ENCODE results near the gene NDOR1. TPM values are rescaled to one million over a fixed set of nuclear protein-coding genes. Genes with fewer than 3 reads are reported as not detected.

The NDOR1 gene
- total RNA-seq, 4 donors from 2014 or later, result 4.5 to 14.9 TPM; not detected in 2

DNA sequence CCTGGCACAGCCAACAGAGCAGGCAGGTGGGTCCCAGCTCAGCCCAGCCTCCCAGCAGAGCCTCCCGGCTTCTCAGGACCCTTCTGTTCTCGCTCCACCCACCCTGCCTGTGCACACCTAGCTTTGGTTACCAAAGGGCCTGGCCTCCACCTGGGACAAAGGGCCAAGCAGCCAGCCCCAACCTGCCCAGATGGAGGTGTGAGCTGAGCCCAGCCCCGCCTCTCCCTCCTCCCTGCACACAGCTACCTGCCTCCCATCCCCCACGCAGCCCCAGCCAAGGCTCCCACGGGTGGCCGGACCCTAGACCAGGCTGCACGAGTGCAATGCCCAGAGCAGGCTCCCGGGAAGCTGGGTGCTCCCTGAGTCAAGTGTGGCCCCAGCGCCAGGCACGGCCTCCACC, 10.6 kb upstream of the NDOR1 start:
- Histone ChIP-seq H3K27me3 (no peaks in the 10 kb centered on the region), H3K4me3 (no peak overlapping the region), H3K9me3 (no peaks in the 10 kb centered on the region), H3K36me3 (no peaks in the 10 kb centered on the region), H3K4me1 (peaks cover 8 to 19% of the 10 kb centered on the region in 2 donors), H3K27ac (no peak overlapping the region)
- intact Hi-C loops (cut with DNase I; ENCODE audit: low total_unique reads), result no loop called here
- TF ChIP-seq POLR2A (IDR thresholded peaks at IDR 0.05) (no peak), CTCF (IDR thresholded peaks at IDR 0.05) (no peak)
- no peak for DNase-seq

DNA sequence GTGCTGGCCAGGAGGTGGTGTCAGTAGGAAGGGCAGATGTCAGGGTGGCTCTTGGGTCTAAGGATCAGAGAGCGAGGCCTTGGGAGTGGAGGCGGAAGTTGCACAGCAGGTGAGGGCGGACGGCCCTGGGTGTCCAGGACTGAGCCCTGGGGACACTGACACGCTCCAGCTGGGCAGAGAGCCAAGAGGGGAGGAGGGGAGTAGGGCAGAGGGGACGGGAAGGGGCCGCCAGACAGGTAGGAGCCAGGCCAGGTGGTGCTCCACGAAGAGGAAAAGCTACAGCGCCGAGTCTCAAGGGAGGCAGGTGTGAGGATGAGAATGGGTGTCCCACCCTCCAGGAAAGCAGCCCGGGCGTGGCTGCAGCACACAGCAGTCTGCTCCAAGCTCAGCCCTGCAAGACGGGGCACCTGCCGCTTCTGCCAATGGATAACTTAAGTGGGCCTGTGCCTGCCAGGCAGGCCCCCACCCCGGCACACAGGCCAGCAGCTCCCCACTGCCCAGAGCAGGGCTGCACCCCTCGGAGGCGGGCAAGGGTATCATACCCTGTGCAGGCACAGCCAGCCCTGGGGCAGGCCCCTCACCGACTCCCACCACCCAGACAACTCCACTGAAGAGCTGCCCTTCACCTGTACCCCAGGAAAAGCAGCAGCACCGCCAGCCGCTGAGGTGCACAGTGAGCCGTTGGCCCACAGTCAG, 9.8 kb upstream of the NDOR1 start:
- no peak for DNase-seq
- intact Hi-C loops (cut with DNase I; ENCODE audit: low total_unique reads), result no loop called here
- Histone ChIP-seq H3K27ac (no peak overlapping the region), H3K4me1 (peaks cover 8 to 17% of the 10 kb centered on the region in 2 donors), H3K9me3 (no peaks in the 10 kb centered on the region), H3K4me3 (no peak overlapping the region), H3K36me3 (no peaks in the 10 kb centered on the region), H3K27me3 (no peaks in the 10 kb centered on the region)
- TF ChIP-seq CTCF (IDR thresholded peaks at IDR 0.05), result no peak
- no peak for TF ChIP-seq POLR2A (IDR thresholded peaks at IDR 0.05)

- Histone ChIP-seq H3K4me3 (no peak overlapping the region), H3K27ac (no peak overlapping the region), H3K27me3 (no peaks in the 10 kb centered on the region), H3K9me3 (no peaks in the 10 kb centered on the region), H3K36me3 (no peaks in the 10 kb centered on the region), H3K4me1 (peaks cover 8 to 17% of the 10 kb centered on the region in 2 donors)
- TF ChIP-seq POLR2A (IDR thresholded peaks at IDR 0.05), result no peak
- TF ChIP-seq CTCF (IDR thresholded peaks at IDR 0.05), result no peak
- DNase-seq, result no peak
- intact Hi-C loops (cut with DNase I; ENCODE audit: low total_unique reads), result no loop called here
Measured at GRCh38 chr9:137198051-137198901, 7.2 kb upstream of the NDOR1 start.

DNA sequence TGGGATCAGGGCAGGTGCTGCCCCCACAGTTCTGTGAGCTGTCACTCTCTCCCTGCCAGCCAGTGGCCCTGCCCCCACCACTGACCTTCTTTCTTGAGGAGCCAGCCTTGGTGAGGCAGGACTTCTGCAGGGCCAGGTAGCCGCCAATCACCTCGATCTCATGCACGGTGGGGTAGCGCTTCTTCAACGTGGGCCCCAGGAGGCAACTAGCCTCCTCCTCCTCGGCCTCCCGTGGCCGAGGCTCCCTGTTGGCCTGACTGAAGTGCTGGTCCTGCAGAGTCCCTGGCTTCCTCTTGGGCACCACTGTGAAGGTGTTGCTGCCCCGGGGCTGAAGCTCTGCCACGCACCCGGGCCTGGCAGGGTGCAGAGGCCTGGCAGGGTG, 6.6 kb upstream of the NDOR1 start:
- H3K9me3 ChIP-seq, result no peaks in the 10 kb centered on the region
- TF ChIP-seq CTCF (IDR thresholded peaks at IDR 0.05) (no peak), POLR2A (IDR thresholded peaks at IDR 0.05) (no peak)
- H3K27me3 ChIP-seq, result no peaks in the 10 kb centered on the region
- peak overlapping the region in 1 of 2 donors; percentile 38 for H3K4me3 ChIP-seq
- H3K27ac ChIP-seq, result no peak overlapping the region
- no peak for DNase-seq
- intact Hi-C loops (cut with DNase I; ENCODE audit: low total_unique reads), result no loop called here
- H3K36me3 ChIP-seq, result no peaks in the 10 kb centered on the region
- H3K4me1 ChIP-seq, result peaks cover 12 to 17% of the 10 kb centered on the region in 2 donors
